B cell (primary cell): ENCODE measurements around the gene ACO1. TPM values are rescaled to one million over a fixed set of nuclear protein-coding genes. Genes with fewer than 3 reads are reported as not detected.

Experiments
- ATAC-seq: fragments of 200-7000 bp; cut with Tn5 transposase; one replicate; pipeline ENCODE4 v1.10.0; 2021; ENCODE audit warnings: low read depth, mild to moderate bottlenecking, moderate number of reproducible peaks, moderate library complexity
- CTCF ChIA-PET: fragments of 350-600 bp; sonication (Branson Sonifier 250); formaldehyde crosslinking; loops from one replicate; lab custom pipeline; 2021; ENCODE audit warnings: antibody characterized with exemption, inconsistent platforms; lab: Charles Lee
- POLR2A ChIA-PET: fragments of 350-600 bp; sonication (Branson Sonifier 250); formaldehyde crosslinking; loops from one replicate; lab custom pipeline; 2021; ENCODE audit warnings: antibody characterized with exemption; lab: Charles Lee
- DNase-seq: peaks from one replicate; pipeline ENCODE4 v3.0.0; 2013
- H2AFZ ChIP-seq: 2 replicates; pipeline ENCODE4 v1.6.1; 2012; ENCODE audit warnings: mild to moderate bottlenecking, low read depth, low read length; ENCODE audit not compliant: insufficient read depth, poor library complexity, severe bottlenecking
- H3K27ac ChIP-seq, 2 donors: 1 replicate in 1 of 2; 2 replicates in 1 of 2; pipeline ENCODE4 v1.5.1; 2012 to 2013; ENCODE audit warnings: low read length in 2 of 2, mild to moderate bottlenecking in 2 of 2, moderate library complexity in 1 of 2
- H3K27me3 ChIP-seq, 4 experiments: fragments of 200-600 bp in 1 of 4; sonication (generic) in 1 of 4; replicated peaks in 1 of 4; 1 replicate in 2 of 4; 2 replicates in 2 of 4; pipeline versions ENCODE4 v1.6.1 to v1.7.0; 2013 to 2016; ENCODE audit warnings: low read length in 3 of 4, mild to moderate bottlenecking in 2 of 4, mixed read lengths in 1 of 4, moderate library complexity in 1 of 4; ENCODE audit not compliant: insufficient read depth in 4 of 4, control insufficient read depth in 3 of 4; ENCODE audit errors: control extremely low read depth in 1 of 4
- H3K36me3 ChIP-seq, 2 experiments: replicated peaks in 1 of 2; 1 replicate in 1 of 2; 2 replicates in 1 of 2; pipeline versions ENCODE4 v1.6.1 to v1.7.1; 2013; ENCODE audit warnings: low read length in 1 of 2; ENCODE audit not compliant: insufficient read depth in 2 of 2, control insufficient read depth in 1 of 2; ENCODE audit errors: control extremely low read depth in 1 of 2, extremely low read depth in 1 of 2
- H3K4me1 ChIP-seq, 2 donors: fragments of 200-600 bp in 1 of 2; sonication (generic) in 1 of 2; 1 replicate in 1 of 2; 2 replicates in 1 of 2; pipeline versions ENCODE4 v1.5.1 to v1.6.1; 2013 to 2017; ENCODE audit warnings: low read length in 2 of 2; ENCODE audit not compliant: control insufficient read depth in 2 of 2, insufficient read depth in 2 of 2
- H3K4me2 ChIP-seq: replicated peaks from 2 replicates; pipeline ENCODE3; 2012; ENCODE audit warnings: mild to moderate bottlenecking, low read depth, low read length; ENCODE audit not compliant: poor library complexity, severe bottlenecking
- H3K4me3 ChIP-seq, 5 experiments: fragments of 200-600 bp in 1 of 5; sonication (generic) in 1 of 5; 1 replicate in 3 of 5; 2 replicates in 2 of 5; pipeline versions ENCODE4 v1.5.1 to v1.7.0; 2011 to 2016; ENCODE audit warnings: low read length in 4 of 5, mild to moderate bottlenecking in 4 of 5, low read depth in 2 of 5, control low read depth in 1 of 5, moderate library complexity in 1 of 5; ENCODE audit not compliant: insufficient read depth in 1 of 5; ENCODE audit errors: control extremely low read depth in 1 of 5, extremely low read depth in 1 of 5
- H3K79me2 ChIP-seq: fragments of 200-600 bp; sonication (generic); one replicate; pipeline ENCODE4 v1.6.0; 2016; ENCODE audit warnings: low read length; ENCODE audit not compliant: control insufficient read depth, insufficient read depth
- H3K9ac ChIP-seq: fragments of 200-600 bp; sonication (generic); 2 replicates; pipeline ENCODE4 v1.6.1; 2017; ENCODE audit warnings: mild to moderate bottlenecking, low read length, moderate library complexity
- H3K9me3 ChIP-seq, 3 donors: one replicate each; pipeline versions ENCODE4 v1.6.1 to v1.7.1; 2013; ENCODE audit warnings: low read length in 2 of 3; ENCODE audit not compliant: control insufficient read depth in 2 of 3, insufficient read depth in 1 of 3; ENCODE audit errors: control extremely low read depth in 1 of 3
- H4K20me1 ChIP-seq: 2 replicates; pipeline ENCODE4 v1.6.0; 2012; ENCODE audit warnings: mild to moderate bottlenecking, low read length; ENCODE audit not compliant: insufficient read depth, control insufficient read depth, poor library complexity, severe bottlenecking
- H3K27ac Mint-ChIP-seq: one replicate; pipeline ENCODE4 v1.8.0; 2021; ENCODE audit warnings: mixed read lengths
- H3K27me3 Mint-ChIP-seq: one replicate; pipeline ENCODE4 v1.8.0; 2021; ENCODE audit warnings: mixed read lengths
- H3K4me1 Mint-ChIP-seq: one replicate; pipeline ENCODE4 v1.8.0; 2021; ENCODE audit warnings: mixed read lengths
- H3K4me3 Mint-ChIP-seq: one replicate; pipeline ENCODE4 v1.8.0; 2021; ENCODE audit warnings: mixed read lengths
- H3K9me3 Mint-ChIP-seq: one replicate; pipeline ENCODE4 v1.8.0; 2022; ENCODE audit warnings: mixed read lengths; ENCODE audit not compliant: insufficient read depth
- CTCF ChIP-seq: fragments of 200-600 bp; IDR thresholded peaks from one replicate; pipeline ENCODE4 v1.8.0; 2022; ENCODE audit warnings: antibody characterized with exemption, mild to moderate bottlenecking
- EZH2 ChIP-seq: IDR thresholded peaks from 2 replicates; pipeline ENCODE4 v1.6.1; 2012; ENCODE audit warnings: borderline replicate concordance, low read depth, mild to moderate bottlenecking, moderate library complexity, low read length; ENCODE audit not compliant: insufficient read depth, poor library complexity, severe bottlenecking
- WGBS: methylation state at CpG from one replicate; pipeline ENCODE4 v1.1.5; 2013; ENCODE audit warnings: missing lambda C conversion rate; ENCODE audit not compliant: insufficient coverage; 5-methylcytosine and 5-hydroxymethylcytosine counted together
- intact Hi-C: fragments of 100-400 bp; cut with micrococcal nuclease; formaldehyde crosslinking; loops from one replicate; pipeline ENCODE4 v1.10.0; 2022
- polyA plus RNA-seq: library from polyadenylated mRNA; depleted of rRNA; stranded (reverse); fragments of >200 nt; gene quantifications from 2 replicates; pipeline ENCODE4 v1.2.3, GENCODE V29; 2012
- total RNA-seq, 2 donors: library from RNA; stranded (reverse); fragments of 120-200 nt in 1 of 2; gene quantifications; 1 replicate in 1 of 2; 2 replicates in 1 of 2; pipeline versions ENCODE4 v1.2.3 to v1.2.4, GENCODE V29; 2013 to 2022

The ACO1 gene
- total and polyA plus RNA-seq, 2 donors (not counting 1 experiment from before 2014, with no cell fraction given): 1.6 to 9.1 TPM

GRCh38 chr9:32395510-32396216 lies 11.2 kb downstream of the ACO1 start:
- H3K9me3 Mint-ChIP-seq: no peaks in the 10 kb centered on the region
- Histone ChIP-seq H4K20me1 (no peaks in the 10 kb centered on the region), H3K27ac (no peak overlapping the region), H3K9me3 (no peaks in the 10 kb centered on the region), H3K4me2 (no peak overlapping the region), H3K9ac (no peak overlapping the region), H3K27me3 (no peaks in the 10 kb centered on the region), H3K79me2 (no peaks in the 10 kb centered on the region), H3K4me3 (no peak overlapping the region), H3K4me1 (no peaks in the 10 kb centered on the region), H3K36me3 (no peaks in the 10 kb centered on the region), H2AFZ (no peak overlapping the region)
- ATAC-seq (no peak), DNase-seq (no peak)
- no peak overlapping the region for H3K27ac Mint-ChIP-seq
- CTCF ChIA-PET: interaction anchor here (0.9 to 2.3 kb wide), 3 partner anchors 11 to 17 kb away, joined by 3 to 9 read pairs (median 3); partner anchors contain the start of gene ACO1
- POLR2A ChIA-PET: no interaction called here
- H3K4me1 Mint-ChIP-seq: no peaks in the 10 kb centered on the region
- WGBS: 93% methylated on average over 4 of the region's 7 CpGs
- intact Hi-C loops: no loop called here
- no peak overlapping the region for H3K4me3 Mint-ChIP-seq
- TF ChIP-seq EZH2 (no peak), CTCF (no peak)
- H3K27me3 Mint-ChIP-seq: no peaks in the 10 kb centered on the region

GRCh38 chr9:32398207-32398606 lies 13.8 kb downstream of the ACO1 start:
- WGBS: no CpG with 5 or more reads among the region's 3 CpGs
- Mint-ChIP-seq H3K4me3 (no peak overlapping the region), H3K27ac (no peak overlapping the region), H3K9me3 (no peaks in the 10 kb centered on the region), H3K27me3 (no peaks in the 10 kb centered on the region), H3K4me1 (no peaks in the 10 kb centered on the region)
- H3K4me3 ChIP-seq: no peak overlapping the region
- no peak overlapping the region for H3K9ac ChIP-seq
- H3K9me3 ChIP-seq: no peaks in the 10 kb centered on the region
- ChIA-PET CTCF (interaction anchor here (0.8 to 1.6 kb wide), 5 partner anchors 32 to 183 kb away, joined by 3 to 5 read pairs (median 3); no protein-coding TSS in a partner anchor), POLR2A (no interaction called here)
- H3K4me2 ChIP-seq: no peak overlapping the region
- TF ChIP-seq CTCF (no peak), EZH2 (no peak)
- no peaks in the 10 kb centered on the region for H3K4me1 ChIP-seq
- no peak overlapping the region for H3K27ac ChIP-seq
- no peak for DNase-seq
- H4K20me1 ChIP-seq: no peaks in the 10 kb centered on the region
- H2AFZ ChIP-seq: no peak overlapping the region
- intact Hi-C loops: no loop called here
- H3K36me3 ChIP-seq: no peaks in the 10 kb centered on the region
- H3K79me2 ChIP-seq: no peaks in the 10 kb centered on the region
- ATAC-seq: no peak
- H3K27me3 ChIP-seq: no peaks in the 10 kb centered on the region
